ENCODE measurements around the gene RND2. TPM values are rescaled to one million over a fixed set of nuclear protein-coding genes. Genes with fewer than 3 reads are reported as not detected.

Gene RND2
- total and polyA plus RNA-seq, 2 of the 13 experiments (the other 11 are each of a cell fraction or from before 2014, with no cell fraction given), result 0.05 to 0.11 TPM

DNA sequence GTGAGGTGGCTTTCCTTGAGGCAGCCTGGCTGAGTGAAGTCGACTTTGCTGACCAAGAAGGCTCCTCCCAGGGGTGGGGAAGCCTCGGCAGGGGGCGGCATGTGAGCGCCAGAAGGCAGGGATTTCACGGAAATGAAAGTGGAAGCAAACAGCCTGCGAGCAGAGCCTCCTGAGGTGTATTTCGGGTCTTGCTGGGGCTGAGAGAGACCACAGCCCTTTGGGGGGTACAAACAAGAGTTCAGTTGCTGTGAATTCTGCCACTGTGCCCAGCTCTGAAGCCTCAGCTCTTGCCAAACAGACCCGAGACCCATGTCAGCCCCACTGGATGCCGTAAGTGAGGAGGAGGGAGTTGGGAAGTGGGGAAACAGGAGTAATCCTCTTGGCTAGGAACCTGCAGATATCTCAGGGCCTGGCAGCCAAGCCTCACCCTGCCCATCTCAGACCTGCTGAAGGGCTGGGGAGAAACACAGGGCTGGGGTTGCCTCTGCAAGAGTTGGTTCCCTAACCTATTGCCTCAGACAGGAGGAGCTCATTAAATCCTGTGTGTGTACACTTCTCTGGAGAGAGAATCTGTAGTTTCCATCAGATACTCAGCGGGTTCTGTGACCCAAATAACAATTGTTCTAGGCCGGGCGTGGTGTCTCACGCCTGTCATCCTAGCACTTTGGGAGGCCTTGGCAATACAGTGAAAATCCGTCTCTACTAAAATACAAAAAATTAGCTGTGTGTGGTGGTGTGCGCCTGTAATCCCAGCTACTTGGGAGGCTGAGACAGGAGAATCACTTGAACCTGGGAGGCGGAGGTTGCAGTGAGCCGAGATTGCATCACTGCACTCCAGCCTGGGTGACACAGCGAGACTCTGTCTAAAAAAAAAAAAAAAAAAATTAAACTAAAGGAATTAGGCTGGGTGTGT is 18.1 kb upstream of the RND2 start, which contains the start of gene IFI35 (continued):
- TF ChIP-seq, protein P1, sequence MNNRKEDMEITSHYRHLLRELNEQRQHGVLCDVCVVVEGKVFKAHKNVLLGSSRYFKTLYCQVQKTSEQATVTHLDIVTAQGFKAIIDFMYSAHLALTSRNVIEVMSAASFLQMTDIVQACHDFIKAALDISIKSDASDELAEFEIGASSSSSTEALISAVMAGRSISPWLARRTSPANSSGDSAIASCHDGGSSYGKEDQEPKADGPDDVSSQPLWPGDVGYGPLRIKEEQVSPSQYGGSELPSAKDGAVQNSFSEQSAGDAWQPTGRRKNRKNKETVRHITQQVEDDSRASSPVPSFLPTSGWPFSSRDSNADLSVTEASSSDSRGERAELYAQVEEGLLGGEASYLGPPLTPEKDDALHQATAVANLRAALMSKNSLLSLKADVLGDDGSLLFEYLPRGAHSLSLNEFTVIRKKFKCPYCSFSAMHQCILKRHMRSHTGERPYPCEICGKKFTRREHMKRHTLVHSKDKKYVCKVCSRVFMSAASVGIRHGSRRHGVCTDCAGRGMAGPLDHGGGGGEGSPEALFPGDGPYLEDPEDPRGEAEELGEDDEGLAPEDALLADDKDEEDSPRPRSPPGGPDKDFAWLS (CRISPR knock-in tag; IDR thresholded peaks at IDR 0.05; ENCODE audit: borderline replicate concordance), result no peak
- TF ChIP-seq U2AF1 (optimal IDR thresholded peaks at IDR 0.05; ENCODE audit: low read depth, low read length), result no peak
- no peak for TF ChIP-seq IKZF1 (IDR thresholded peaks at IDR 0.05)
- no peak for TF ChIP-seq NFE2L1 (CRISPR knock-in tag; IDR thresholded peaks at IDR 0.05; ENCODE audit: borderline replicate concordance)
- peak; percentile 77 for TF ChIP-seq ELF1 (CRISPR knock-in tag; IDR thresholded peaks at IDR 0.05)
- TF ChIP-seq SUZ12 (IDR thresholded peaks at IDR 0.05; ENCODE audit: low read depth, low read length), result no peak
- no peak for TF ChIP-seq SMARCE1 (IDR thresholded peaks at IDR 0.05; ENCODE audit: borderline replicate concordance)
- TF ChIP-seq, protein P2, sequence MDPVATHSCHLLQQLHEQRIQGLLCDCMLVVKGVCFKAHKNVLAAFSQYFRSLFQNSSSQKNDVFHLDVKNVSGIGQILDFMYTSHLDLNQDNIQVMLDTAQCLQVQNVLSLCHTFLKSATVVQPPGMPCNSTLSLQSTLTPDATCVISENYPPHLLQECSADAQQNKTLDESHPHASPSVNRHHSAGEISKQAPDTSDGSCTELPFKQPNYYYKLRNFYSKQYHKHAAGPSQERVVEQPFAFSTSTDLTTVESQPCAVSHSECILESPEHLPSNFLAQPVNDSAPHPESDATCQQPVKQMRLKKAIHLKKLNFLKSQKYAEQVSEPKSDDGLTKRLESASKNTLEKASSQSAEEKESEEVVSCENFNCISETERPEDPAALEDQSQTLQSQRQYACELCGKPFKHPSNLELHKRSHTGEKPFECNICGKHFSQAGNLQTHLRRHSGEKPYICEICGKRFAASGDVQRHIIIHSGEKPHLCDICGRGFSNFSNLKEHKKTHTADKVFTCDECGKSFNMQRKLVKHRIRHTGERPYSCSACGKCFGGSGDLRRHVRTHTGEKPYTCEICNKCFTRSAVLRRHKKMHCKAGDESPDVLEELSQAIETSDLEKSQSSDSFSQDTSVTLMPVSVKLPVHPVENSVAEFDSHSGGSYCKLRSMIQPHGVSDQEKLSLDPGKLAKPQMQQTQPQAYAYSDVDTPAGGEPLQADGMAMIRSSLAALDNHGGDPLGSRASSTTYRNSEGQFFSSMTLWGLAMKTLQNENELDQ (CRISPR knock-in tag; IDR thresholded peaks at IDR 0.05; ENCODE audit: borderline replicate concordance), result no peak
- TF ChIP-seq, protein P3, sequence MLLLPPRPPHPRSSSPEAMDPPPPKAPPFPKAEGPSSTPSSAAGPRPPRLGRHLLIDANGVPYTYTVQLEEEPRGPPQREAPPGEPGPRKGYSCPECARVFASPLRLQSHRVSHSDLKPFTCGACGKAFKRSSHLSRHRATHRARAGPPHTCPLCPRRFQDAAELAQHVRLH (CRISPR knock-in tag; IDR thresholded peaks at IDR 0.05; ENCODE audit: borderline replicate concordance, low read depth), result peak; percentile 73; the same call in 1 of the 2 replicates
- TF ChIP-seq SRSF9 (IDR thresholded peaks at IDR 0.05; ENCODE audit: borderline replicate concordance, insufficient read depth, low read depth, low read length, poor library complexity, severe bottlenecking), result no peak
- TF ChIP-seq, protein P4, sequence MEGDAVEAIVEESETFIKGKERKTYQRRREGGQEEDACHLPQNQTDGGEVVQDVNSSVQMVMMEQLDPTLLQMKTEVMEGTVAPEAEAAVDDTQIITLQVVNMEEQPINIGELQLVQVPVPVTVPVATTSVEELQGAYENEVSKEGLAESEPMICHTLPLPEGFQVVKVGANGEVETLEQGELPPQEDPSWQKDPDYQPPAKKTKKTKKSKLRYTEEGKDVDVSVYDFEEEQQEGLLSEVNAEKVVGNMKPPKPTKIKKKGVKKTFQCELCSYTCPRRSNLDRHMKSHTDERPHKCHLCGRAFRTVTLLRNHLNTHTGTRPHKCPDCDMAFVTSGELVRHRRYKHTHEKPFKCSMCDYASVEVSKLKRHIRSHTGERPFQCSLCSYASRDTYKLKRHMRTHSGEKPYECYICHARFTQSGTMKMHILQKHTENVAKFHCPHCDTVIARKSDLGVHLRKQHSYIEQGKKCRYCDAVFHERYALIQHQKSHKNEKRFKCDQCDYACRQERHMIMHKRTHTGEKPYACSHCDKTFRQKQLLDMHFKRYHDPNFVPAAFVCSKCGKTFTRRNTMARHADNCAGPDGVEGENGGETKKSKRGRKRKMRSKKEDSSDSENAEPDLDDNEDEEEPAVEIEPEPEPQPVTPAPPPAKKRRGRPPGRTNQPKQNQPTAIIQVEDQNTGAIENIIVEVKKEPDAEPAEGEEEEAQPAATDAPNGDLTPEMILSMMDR (CRISPR knock-in tag; IDR thresholded peaks at IDR 0.05), result peak; percentile 97
- TF ChIP-seq, protein P5, sequence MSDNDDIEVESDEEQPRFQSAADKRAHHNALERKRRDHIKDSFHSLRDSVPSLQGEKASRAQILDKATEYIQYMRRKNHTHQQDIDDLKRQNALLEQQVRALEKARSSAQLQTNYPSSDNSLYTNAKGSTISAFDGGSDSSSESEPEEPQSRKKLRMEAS (IDR thresholded peaks at IDR 0.05), result no peak
- peak; percentile 82; the same call in 1 of the 2 replicates for TF ChIP-seq MEIS2 (CRISPR knock-in tag; IDR thresholded peaks at IDR 0.05)
- TF ChIP-seq YEATS2 (CRISPR knock-in tag; IDR thresholded peaks at IDR 0.05; ENCODE audit: borderline replicate concordance), result no peak; the same call in 1 of the 2 replicates
- TF ChIP-seq TOE1 (CRISPR knock-in tag; IDR thresholded peaks at IDR 0.05), result no peak
- TF ChIP-seq ZBTB3 (CRISPR knock-in tag; IDR thresholded peaks at IDR 0.05; ENCODE audit: borderline replicate concordance, low read depth), result no peak
- no peak for TF ChIP-seq ZNF773 (CRISPR knock-in tag; IDR thresholded peaks at IDR 0.05; ENCODE audit: borderline replicate concordance)
- peak; percentile 8; the same call in 1 of the 2 replicates for TF ChIP-seq BCL6 (CRISPR knock-in tag; IDR thresholded peaks at IDR 0.05)
- TF ChIP-seq NCOR1 (IDR thresholded peaks at IDR 0.05; ENCODE audit: borderline replicate concordance, low read length), result no peak
- no peak for TF ChIP-seq RAD51 (IDR thresholded peaks at IDR 0.05; ENCODE audit: borderline replicate concordance)
- TF ChIP-seq ZC3H4 (CRISPR knock-in tag; IDR thresholded peaks at IDR 0.05; ENCODE audit: borderline replicate concordance), result no peak
- no peak; the same call in 1 of the 2 replicates for TF ChIP-seq RCOR2 (CRISPR knock-in tag; IDR thresholded peaks at IDR 0.05)
- no peak; the same call in 1 of the 2 replicates for TF ChIP-seq RELA (CRISPR knock-in tag; IDR thresholded peaks at IDR 0.05)

All from HepG2 (cell line).